Choroid plexus epithelial cell (primary cell): ENCODE data around the gene TMEM51.

Experiments used
- DNase-seq: peaks from one replicate; pipeline ENCODE4 v3.0.0-alpha.2; 2010; ENCODE audit warnings: low read depth
- H3K4me3 ChIP-seq: 2 replicates; pipeline ENCODE4 v1.5.1; 2011; ENCODE audit warnings: low read depth, mild to moderate bottlenecking, control low read depth, low read length, moderate library complexity
- CTCF ChIP-seq: conservative IDR thresholded peaks from 2 replicates; pipeline ENCODE4 v1.5.1; 2011; ENCODE audit warnings: low read depth, mild to moderate bottlenecking, control low read depth, inconsistent platforms, low read length, moderate library complexity

The TMEM51 gene

GRCh38 chr1:15220825-15221431 is 67.4 kb downstream of the TMEM51 start:
- no peak overlapping the region for H3K4me3 ChIP-seq
- TF ChIP-seq CTCF, result no peak
- no peak for DNase-seq

GRCh38 chr1:15222653-15223303 is 69.2 kb downstream of the TMEM51 start:
- DNase-seq, result no peak
- no peak overlapping the region for H3K4me3 ChIP-seq
- no peak for TF ChIP-seq CTCF

GRCh38 chr1:15224259-15224869 is 70.8 kb downstream of the TMEM51 start:
- no peak overlapping the region for H3K4me3 ChIP-seq
- no peak for TF ChIP-seq CTCF
- DNase-seq, result no peak

GRCh38 chr1:15224974-15225373 is 71.4 kb downstream of the TMEM51 start:
- TF ChIP-seq CTCF, result no peak
- no peak overlapping the region for H3K4me3 ChIP-seq
- DNase-seq, result no peak

GRCh38 chr1:15225461-15225860 is 71.9 kb downstream of the TMEM51 start:
- DNase-seq, result no peak
- H3K4me3 ChIP-seq, result no peak overlapping the region
- no peak for TF ChIP-seq CTCF

- no peak for TF ChIP-seq CTCF
- DNase-seq, result no peak
- no peak overlapping the region for H3K4me3 ChIP-seq
These were observed 73.1 kb downstream of the TMEM51 start for GRCh38 chr1:15226388-15227255.
